Colonic mucosa (tissue), 4 donors: Measurements from ENCODE around the gene LIG1. TPM values are rescaled to one million over a fixed set of nuclear protein-coding genes. Genes with fewer than 3 reads are reported as not detected.

Source experiments
- DNase-seq: peaks from one replicate; pipeline ENCODE4 v3.0.0-alpha.2; 2020
- H3K27ac ChIP-seq: fragments of 200-600 bp; one replicate; pipeline ENCODE4 v1.8.0; 2021
- H3K27me3 ChIP-seq: fragments of 200-600 bp; one replicate; pipeline ENCODE4 v1.8.0; 2021
- H3K36me3 ChIP-seq: fragments of 200-600 bp; one replicate; pipeline ENCODE4 v1.8.0; 2021
- H3K4me1 ChIP-seq: fragments of 200-600 bp; one replicate; pipeline ENCODE4 v1.8.0; 2021; ENCODE audit warnings: mild to moderate bottlenecking
- H3K4me3 ChIP-seq: fragments of 200-600 bp; one replicate; pipeline ENCODE4 v1.8.0; 2021
- H3K9ac ChIP-seq, 2 donors: one replicate each; pipeline ENCODE4 v1.7.0; 2013; ENCODE audit warnings: control low read depth in 2 of 2, low read depth in 2 of 2, low read length in 2 of 2
- H3K9me3 ChIP-seq: fragments of 200-600 bp; one replicate; pipeline ENCODE4 v1.8.0; 2021
- intact Hi-C: fragments of 100-400 bp; cut with DNase I; formaldehyde crosslinking; loops from one replicate; pipeline ENCODE4 v1.14.1; 2022
- total RNA-seq, 2 donors: library from RNA; stranded (reverse); fragmentation: NEBNext Ultra II Directional in 1 of 2; extraction: Animal tissue kit (Norgen Biotek cat#: 25700) in 1 of 2; gene quantifications; one replicate each; pipeline ENCODE4 v1.2.1, GENCODE V29; 2021
- TF ChIP-seq, protein P1 (sequence below): fragments of 200-600 bp; IDR thresholded peaks from one replicate; pipeline ENCODE4 v1.8.0; 2022; ENCODE audit warnings: antibody characterized with exemption, mild to moderate bottlenecking
- donor health status: healthy.
- donor health status: DM: no; HTN: no; CAD: no.
- donor health status: DM: no; HTN: no; CAD: no.

LIG1 gene
- total RNA-seq, 2 donors from 2014 or later, result 26.4 to 75.6 TPM

- intact Hi-C loops, result no loop called here
- Histone ChIP-seq H3K9ac (no peak overlapping the region), H3K27ac (no peak overlapping the region), H3K36me3 (no peaks in the 10 kb centered on the region), H3K4me1 (no peaks in the 10 kb centered on the region), H3K27me3 (no peaks in the 10 kb centered on the region), H3K9me3 (no peaks in the 10 kb centered on the region), H3K4me3 (no peak overlapping the region)
- DNase-seq, result no peak
- TF ChIP-seq, protein P1, sequence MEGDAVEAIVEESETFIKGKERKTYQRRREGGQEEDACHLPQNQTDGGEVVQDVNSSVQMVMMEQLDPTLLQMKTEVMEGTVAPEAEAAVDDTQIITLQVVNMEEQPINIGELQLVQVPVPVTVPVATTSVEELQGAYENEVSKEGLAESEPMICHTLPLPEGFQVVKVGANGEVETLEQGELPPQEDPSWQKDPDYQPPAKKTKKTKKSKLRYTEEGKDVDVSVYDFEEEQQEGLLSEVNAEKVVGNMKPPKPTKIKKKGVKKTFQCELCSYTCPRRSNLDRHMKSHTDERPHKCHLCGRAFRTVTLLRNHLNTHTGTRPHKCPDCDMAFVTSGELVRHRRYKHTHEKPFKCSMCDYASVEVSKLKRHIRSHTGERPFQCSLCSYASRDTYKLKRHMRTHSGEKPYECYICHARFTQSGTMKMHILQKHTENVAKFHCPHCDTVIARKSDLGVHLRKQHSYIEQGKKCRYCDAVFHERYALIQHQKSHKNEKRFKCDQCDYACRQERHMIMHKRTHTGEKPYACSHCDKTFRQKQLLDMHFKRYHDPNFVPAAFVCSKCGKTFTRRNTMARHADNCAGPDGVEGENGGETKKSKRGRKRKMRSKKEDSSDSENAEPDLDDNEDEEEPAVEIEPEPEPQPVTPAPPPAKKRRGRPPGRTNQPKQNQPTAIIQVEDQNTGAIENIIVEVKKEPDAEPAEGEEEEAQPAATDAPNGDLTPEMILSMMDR, result no peak
Measured at GRCh38 chr19:48118131-48118517, 52.0 kb downstream of the LIG1 start.

DNA sequence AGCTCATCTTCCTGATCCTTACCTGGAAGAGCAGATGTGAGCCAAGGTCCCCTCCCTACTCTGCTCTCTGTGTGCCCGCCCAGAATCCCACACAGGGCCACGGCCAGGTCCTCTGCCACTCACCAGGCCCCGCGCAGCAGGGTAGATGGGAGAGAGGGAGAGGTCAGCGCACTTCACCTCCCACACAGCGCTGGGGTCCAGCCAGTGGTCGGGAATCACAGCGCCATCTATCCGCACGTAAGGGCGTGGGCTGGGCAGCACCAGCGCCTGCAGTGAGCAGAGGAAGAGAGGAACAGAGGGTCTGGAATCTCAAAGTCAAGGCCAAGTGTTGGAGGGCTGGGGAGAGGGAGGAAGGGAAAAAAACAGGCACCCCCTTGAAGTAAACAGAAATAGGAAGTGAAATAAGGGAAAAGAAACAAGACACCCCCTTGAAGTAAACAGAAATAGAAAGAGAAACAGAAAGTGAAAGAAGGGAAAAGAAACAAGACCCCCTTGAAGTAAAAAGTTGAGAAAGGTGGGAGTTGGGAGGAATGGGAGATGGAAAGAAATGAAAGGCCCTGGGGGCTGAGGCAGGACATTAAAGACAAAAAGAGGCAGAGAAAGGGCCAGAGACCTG lies 52.5 kb downstream of the LIG1 start:
- no peak overlapping the region for H3K27ac ChIP-seq
- H3K4me3 ChIP-seq, result no peak overlapping the region
- intact Hi-C loops, result no loop called here
- H3K9ac ChIP-seq, result no peak overlapping the region
- H3K36me3 ChIP-seq, result no peaks in the 10 kb centered on the region
- no peaks in the 10 kb centered on the region for H3K9me3 ChIP-seq
- H3K27me3 ChIP-seq, result no peaks in the 10 kb centered on the region
- TF ChIP-seq, protein P1, result no peak
- no peaks in the 10 kb centered on the region for H3K4me1 ChIP-seq
- no peak for DNase-seq

- intact Hi-C loops, result no loop called here
- DNase-seq, result no peak
- no peak overlapping the region for H3K4me3 ChIP-seq
- H3K27me3 ChIP-seq, result no peaks in the 10 kb centered on the region
- TF ChIP-seq, protein P1, result no peak
- H3K9me3 ChIP-seq, result no peaks in the 10 kb centered on the region
- H3K4me1 ChIP-seq, result no peaks in the 10 kb centered on the region
- no peaks in the 10 kb centered on the region for H3K36me3 ChIP-seq
- no peak overlapping the region for H3K27ac ChIP-seq
- H3K9ac ChIP-seq, result no peak overlapping the region
Measured at GRCh38 chr19:48113190-48113917, 56.8 kb downstream of the LIG1 start.

- no peak for DNase-seq
- peak overlapping the region; percentile 96 for H3K27ac ChIP-seq
- no peaks in the 10 kb centered on the region for H3K27me3 ChIP-seq
- H3K4me1 ChIP-seq, result no peaks in the 10 kb centered on the region
- no peaks in the 10 kb centered on the region for H3K9me3 ChIP-seq
- no peak overlapping the region for H3K9ac ChIP-seq
- TF ChIP-seq, protein P1, result no peak
- intact Hi-C loops, result no loop called here
- no peaks in the 10 kb centered on the region for H3K36me3 ChIP-seq
- no peak overlapping the region for H3K4me3 ChIP-seq
Measured at GRCh38 chr19:48111280-48111679, 58.9 kb downstream of the LIG1 start.

- DNase-seq, result peak; percentile 81
- Histone ChIP-seq H3K4me1 (no peaks in the 10 kb centered on the region), H3K36me3 (no peaks in the 10 kb centered on the region), H3K9me3 (no peaks in the 10 kb centered on the region), H3K27ac (peak within 1 kb of the TSS; percentile 96), H3K9ac (peak within 1 kb of the TSS; percentile 17 to 61), H3K27me3 (no peaks in the 10 kb centered on the region), H3K4me3 (peak within 1 kb of the TSS; percentile 39)
- intact Hi-C loops, result no loop called here
- TF ChIP-seq, protein P1, result no peak
Measured at GRCh38 chr19:48110350-48110966, 59.7 kb downstream of the LIG1 start, which contains the start of gene PLA2G4C. Gene PLA2G4C (minus strand): TSS chr19:48110817. CDS start chr19:48106529, 4,288 bp downstream.
